HG02840 (cell line): ENCODE data around the gene TMEM238L.

ENCODE experiments used
- ATAC-seq: cut with Tn5 transposase; IDR thresholded peaks from one replicate; pipeline ENCODE4 v1.9.1; 2021; ENCODE audit warnings: mild to moderate bottlenecking, moderate library complexity, moderate number of reproducible peaks; ENCODE audit not compliant: unreplicated experiment, low FRiP score

Gene TMEM238L

DNA sequence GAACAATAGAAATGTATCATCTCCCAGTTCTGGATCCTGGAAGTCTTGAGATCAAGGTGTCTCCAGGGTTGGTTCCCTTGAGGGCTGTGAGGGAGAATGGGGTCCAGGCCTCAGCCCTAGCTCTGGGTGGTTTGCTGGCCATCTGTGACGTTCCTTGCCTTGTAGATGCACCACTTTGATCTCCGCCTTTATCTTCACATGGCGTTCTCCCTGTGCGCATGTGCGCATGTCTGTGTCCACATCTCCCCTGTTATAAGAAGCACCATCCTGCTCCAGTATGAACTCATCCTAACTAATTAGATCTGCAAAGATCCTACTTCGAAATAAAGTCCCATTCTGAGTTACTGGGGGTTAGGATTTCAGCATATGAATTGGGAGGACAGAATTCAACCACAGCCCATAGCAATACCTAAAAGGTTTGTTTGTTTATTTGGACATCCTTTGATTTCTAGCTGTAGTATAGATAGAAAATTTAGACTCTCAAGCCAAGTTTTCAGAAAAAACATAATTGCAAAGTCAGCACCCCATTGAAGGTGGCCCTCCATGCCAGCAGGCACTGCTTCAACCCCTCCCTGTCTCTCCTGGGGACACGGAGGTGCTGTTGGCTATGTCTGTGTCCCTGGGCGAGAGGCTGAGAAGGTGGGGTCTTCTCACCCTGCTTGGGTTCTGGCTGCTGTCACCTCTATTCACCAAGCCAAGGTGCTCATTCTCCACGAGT is 2.8 kb upstream of the TMEM238L start:
- ATAC-seq = no peak

DNA sequence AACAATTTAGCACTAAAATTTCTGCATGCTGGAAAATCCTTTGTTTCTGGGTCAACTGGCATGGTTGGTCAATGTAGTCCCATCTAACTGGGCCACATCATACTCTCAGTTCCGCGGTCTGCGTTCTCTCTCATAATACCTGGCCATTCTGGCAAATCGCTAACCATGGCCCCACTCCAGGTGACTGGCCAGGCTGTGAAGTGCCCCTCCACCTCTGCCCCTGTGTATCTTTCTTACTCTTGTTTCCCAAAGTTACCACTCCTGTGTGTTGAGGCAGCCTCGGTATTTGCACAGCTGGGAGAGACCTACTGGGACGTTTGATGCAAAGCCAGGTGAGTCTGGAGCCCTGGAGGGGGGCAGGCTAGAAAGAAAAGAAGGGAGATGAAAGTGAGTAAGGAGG is 2.0 kb upstream of the TMEM238L start:
- ATAC-seq = no peak

DNA sequence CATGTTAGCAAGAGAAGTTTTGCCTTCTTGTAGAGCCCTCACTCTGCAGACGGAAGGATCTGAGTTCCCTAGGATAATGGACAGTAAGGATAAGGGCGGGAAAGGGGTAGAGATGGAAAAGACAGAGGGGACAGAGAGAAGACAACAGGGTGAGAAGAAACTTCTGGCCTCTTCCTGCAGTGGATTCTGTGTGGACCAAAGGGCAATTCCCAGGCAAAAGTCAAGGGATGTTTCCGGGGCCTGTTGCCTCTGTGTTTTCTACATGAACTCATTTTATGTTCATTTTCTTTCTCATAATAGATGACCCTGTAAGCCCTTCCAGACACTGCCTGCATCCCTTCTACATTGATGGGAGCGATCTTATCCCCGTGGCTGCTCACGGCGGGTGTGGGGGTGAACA is 647 bp upstream of the TMEM238L start:
- ATAC-seq = no peak

DNA sequence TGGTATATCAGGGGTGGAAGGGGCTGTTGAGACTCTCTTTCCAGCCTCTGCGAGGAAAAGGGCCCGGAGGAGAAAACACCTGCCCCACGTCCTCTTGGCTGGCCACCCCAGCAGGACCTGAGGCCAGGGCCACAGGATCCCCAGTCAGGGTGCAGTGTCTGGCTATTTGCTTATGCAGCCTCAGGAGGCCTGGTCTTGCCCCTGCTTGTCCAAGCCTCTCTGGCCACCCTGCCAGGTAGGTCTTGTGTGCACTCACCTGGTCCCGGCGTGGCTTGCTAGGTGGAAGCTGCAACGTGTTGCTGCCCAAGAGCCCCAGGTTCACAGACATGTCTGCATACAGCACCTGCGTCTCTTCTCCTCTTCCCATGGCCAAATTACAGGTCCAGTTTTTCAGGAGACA is 549 bp downstream of the TMEM238L start:
- no peak for ATAC-seq

DNA sequence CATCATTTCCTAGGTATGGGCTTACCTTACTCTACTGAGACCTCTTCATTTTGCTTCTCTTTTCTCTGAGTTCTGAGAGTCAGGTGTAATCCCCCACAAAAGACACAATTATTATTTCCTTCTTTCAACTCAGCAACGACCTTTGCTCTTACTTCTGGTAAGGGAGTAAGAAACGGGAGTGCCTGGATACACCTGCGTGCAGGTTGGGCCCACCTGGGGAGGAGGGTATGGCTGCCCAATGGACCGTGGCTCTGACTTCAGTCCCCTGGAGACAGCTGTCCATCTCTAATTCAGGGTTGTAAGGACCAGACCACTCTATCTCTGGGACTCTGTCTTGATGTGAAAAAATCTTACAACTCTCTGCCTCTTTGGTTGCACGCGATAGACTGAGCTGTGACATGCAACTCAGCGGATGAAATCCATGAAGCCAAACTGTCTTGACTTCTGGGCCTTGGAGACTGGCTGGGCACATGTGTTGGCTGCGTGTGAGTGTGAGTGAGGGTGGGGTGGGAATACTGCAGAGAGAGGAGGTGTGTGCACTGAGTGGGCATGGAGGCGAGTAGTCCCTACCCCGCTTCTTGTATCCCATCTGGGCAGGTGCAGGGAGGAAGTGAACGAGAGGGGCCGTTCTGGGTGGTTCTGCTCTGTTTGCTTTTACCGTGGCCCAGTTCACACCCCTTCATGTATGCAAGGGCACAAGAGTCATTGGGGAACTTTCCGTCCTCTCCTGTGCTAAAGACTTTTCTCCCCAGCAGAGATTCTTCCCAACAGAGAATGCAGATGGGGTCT is 1.2 kb downstream of the TMEM238L start:
- ATAC-seq = no peak

DNA sequence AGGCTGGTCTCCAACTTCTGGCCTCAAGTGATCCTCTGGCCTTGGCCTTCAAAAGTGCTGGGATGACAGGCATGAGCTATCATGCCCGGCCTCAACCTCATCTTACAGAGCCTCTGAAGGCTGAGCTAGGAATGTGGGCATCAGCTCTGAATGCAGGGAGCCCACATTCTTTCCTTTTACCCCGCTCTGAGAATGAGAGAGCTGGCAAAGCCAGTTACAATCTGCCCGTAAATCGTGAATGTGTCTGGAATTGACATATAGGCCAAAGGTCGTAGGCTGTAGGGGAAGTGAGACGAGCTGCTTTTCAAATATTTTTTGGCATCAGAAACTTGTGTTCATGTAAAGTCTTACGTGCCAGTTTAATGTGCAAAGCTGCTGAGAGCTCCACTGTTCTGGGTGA is 4.5 kb downstream of the TMEM238L start:
- no peak for ATAC-seq

DNA sequence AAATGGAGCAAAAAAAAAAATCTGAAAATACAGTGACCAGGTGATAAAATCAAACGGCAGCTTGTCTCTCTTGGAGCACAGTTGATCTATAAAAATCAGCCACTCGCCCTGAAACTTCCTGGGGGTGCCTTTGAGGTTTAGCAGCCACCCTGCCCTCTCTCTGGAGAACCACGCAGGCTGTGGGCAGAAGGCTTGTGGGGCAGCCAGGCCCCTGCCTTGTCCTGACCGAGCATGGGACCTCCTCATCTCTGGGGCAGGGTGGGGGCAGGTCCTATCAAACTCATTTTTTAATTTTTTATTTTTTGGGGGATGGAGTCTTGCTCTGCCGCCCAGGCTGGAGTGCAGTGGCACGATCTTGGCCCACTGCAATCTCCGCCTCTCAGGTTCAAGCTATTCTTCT is 5.0 kb downstream of the TMEM238L start:
- ATAC-seq = no peak

DNA sequence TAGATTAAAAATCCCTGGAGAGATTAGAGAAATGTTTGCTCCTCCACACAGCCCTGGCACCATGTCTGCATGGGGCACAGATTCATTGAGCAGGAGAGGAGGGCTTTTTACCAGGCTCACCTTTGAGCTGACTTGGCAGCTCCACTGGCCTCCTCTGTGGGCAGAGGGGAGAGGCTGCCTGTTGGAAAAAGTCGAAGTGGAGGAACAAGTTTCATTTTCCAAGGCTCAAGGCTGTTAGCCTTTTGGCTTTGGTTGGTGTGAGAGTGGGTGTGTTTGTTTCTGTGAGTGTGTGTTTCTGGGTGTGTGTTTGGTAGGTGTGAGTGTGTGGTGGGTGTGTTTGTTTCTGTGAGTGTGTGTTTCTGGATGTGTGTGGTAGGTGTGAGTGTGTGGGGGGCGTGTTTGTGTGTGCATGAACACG is 5.6 kb downstream of the TMEM238L start:
- ATAC-seq = no peak

DNA sequence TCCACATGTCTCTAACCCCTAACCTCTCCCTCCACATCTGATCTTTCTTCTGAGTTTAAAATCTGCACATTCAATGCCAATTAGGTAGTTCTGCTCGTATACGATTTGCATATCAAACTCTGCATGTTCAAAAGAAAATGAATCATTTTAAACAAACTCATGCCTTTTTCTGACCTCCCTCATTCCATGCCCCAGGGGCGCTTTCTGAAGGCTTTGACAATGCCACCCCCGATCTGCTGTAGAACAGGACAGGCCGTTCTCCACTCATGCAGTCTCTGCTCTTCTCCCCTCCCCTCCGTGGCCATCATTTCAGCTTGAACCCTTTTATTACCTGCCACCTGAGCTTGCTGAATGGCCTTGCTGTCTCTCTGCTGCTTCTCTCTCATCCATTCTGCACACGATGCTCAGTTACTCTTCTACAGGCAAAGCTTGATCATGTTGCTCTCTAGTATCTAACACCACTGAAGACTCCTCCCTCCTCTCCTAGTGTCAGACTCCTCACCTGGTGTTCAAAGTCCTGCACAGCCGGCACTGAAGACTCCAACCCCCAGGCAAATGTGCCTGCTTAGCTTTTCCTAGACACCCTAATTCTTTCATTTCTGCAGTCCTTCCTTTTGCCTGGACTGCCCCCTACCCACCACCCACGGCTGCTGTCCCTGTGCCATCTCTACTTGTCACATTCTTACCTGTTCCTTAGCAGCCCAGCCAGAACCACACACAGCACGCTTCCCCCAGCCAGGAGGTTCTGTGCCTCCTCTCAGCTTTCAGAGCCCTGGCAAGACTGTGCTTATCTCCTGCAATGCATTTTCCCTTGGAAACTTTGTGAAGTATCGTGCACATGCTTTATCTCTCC is 6.2 kb downstream of the TMEM238L start:
- no peak for ATAC-seq

DNA sequence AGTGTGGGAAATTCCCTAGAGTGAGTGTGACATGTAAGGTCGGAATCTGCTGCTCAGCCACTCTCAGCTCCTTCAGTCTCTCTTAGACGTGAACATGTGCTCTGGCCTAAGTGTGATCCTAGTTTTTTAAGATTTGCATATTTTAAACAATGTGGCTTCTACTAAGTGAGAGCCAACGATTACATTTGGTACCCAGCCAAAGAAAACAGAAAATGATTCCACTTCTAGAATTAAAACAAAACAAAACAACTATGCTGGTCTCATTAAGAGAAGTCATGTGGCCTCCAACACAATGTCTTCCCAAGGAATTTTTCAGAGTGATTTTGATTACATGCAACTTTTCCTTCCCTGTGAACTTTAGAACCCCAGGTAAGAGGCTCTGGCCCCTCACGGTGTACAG is 10.1 kb downstream of the TMEM238L start:
- no peak for ATAC-seq

DNA sequence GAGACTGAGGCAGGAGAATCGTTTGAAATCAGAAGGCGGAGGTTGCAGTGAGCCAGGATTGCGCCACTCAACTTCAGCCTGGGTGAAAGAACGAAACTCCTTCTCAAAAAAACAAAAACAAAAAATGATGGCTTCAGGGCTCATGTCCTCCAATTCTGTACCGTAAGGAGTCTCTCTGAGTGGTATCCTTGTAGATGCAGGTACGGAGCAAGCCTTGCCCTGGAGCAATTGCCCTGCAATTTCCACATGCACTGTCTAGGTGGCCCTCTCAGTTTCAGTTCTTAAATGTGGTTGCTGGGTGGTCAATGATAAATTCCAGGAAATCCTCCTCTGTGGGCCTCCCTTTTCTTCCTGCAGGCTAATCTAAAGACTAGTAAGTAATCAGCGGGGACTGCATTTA is 10.6 kb downstream of the TMEM238L start:
- ATAC-seq = no peak

DNA sequence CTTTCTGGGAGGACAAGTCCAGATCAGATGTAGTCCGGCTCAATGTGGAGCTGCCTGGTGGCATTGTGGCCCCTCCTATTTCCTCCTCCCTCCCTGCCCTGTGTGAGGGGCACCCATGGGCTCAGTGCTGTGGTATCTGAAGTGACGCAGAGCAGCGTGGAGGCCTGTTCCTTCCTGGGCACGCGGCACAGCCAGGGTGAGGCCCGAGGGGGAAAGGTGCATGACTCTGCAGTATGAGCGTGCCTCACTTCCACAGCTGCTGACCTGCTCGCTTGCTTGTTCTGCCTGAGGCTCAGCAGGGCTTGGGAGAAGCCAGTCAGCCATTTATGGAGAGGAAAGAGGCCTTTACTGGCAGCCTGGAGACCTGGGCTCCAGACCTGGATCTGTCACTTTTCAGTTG is 11.7 kb downstream of the TMEM238L start:
- ATAC-seq = no peak

DNA sequence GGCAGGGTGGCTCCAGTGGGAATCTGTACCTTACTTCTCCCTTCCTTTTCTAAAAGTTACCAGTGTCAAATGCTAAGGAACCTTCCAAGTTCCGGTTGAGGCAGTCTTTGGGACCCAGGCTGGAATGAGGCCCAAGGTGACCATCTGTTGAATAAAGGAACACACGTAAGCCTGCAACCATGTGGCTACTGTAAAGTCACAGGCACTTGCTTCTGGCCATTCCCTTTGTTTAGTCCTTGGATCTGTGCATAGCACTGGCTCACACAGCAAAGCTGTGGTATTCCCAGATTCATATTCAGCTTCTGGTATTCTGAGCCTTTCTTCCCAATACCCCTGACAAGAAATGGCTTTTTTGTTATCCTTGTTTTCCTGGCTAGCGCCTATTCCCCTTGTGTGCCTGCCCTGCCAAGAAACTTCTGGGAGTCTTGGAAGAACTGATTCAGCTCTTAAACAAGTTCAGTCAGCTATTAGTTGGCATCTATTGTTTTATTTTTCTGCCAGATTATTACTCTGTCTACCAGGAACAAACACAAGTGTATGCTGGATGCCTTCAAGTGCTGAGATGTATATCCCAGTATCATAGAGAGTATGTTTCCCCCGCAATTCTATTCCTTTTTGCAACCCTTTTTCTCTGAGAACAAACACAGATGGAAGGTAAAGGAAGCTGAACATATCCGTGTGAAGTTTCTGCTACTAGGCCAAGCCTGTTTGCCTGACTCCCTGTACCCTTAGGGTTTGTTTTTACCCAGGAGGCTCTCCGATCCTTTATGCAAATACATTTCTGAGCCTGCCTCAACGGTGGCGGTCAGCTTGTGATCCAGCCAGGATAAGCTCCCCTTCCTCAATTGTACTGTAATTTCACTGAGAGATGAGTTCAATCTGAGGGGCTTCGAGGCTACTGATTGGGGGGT is 13.2 kb downstream of the TMEM238L start:
- ATAC-seq = no peak

DNA sequence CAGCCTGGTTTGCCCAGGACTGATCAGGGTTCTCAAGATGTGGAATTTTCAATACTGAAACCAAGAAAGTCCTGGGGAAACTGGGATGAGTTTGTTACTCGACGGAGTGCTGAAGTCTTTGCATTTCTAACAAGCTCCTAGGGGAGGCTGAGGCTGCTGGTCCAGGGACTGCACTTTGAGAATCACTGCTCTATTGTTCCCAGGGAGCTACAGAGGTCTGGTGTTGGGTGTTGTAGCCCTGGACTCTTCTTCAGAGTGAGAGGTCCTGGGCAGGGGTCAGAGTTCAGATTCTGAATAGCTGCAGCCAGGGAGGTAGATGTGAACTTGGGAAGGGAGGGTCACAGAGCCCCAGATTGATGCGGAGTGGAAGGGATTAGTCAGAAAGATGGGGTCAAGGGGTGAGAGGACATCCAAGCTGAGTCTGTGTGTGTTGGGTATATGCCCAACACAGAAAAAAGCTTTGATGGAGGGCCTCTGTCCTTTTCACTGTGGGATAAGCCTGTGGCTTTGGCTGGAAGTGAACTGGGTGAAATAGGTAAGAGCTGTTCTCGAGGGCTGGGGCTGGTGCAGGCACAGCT is 14.1 kb downstream of the TMEM238L start:
- ATAC-seq = no peak

DNA sequence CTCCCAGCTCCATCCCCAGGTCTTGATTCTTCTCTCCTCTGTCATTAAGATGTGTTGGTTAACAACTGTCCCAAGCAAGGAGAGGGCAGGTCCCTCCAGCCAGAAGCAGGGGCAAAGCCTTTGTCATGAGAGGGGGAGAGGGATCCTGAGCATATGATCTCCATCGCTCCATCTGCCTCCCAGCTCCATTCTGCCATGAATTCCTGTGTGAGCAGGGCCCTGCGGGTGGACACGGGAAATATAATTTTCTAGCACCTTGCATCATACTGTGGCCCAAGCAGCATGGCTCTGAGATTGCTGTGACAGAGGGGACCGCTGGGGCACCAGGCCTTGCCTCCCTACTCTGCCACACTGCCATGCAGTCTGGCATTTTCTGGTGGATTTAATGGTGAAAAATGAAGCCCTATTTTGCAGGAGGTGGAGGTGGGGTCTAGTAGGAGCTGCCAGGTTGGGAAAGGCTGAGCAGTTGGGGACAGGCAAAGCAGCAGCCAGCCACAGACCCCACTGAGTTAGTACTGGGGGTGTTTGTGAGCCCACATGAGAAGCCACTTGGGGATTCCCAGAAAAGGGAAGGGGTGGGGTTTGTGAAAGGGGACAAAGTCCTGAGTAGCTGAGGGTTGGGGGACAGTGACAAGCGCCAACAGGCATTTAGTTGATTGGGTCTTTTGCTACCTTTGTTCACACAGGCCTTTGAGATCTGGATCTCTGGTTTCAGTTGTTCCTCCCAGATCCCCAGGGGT is 16.4 kb downstream of the TMEM238L start:
- ATAC-seq = no peak

DNA sequence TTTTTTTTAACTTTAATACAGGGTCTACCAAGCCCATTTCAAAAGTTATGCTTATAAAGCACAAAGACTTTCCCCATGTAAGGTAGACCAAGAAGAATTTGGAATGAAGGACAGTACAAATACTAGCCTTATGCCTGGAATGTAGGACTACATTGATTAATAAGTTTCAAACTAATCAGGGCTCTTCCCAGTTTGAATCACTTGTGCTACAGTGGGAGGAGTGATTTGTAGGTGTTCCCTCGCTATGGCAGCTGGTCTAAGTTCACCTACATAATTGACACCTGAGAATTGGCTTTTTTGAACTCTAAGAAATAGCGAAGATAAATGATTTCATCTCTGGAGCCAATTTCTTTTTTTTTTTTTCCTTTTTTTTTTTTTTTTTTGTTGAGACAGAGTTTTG is 18.6 kb downstream of the TMEM238L start:
- no peak for ATAC-seq

DNA sequence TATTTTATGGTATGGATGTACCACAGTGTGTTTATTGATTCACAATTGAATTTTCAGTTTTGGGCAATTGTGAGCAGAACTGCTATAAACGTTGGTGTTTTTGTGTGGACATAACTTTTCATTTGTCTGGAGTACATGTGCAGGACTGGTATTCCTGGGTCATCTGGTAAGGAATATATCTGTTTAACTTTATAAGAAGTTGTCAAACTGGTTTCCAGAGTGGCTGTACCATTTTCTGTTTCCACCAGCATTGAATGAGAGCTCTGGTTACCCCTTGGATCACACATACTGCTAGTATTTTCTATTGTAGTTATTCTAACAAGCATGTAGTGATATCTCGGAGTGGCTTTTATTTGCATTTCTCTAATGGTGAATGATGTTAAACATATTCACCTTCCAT is 24.3 kb downstream of the TMEM238L start:
- ATAC-seq = no peak

DNA sequence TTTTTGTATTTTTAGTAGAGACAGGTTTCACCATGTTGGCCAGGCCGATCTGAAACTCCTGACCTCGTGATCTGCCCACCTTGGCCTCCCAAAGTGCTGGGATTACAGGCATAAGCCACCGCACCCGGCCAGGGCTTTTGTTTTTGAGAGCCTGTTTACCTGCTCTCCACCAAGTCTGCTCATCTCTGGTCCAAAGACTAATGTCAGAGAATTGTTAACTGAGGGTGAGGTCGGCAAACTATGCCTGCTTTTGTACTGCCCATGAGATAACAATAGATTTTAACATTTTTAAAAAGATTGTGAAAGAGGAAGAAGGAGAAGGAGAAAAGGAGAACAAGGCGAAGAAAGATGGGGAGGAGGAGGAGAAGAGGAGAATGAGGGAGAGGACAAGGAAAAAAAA is 26.0 kb downstream of the TMEM238L start:
- no peak for ATAC-seq

DNA sequence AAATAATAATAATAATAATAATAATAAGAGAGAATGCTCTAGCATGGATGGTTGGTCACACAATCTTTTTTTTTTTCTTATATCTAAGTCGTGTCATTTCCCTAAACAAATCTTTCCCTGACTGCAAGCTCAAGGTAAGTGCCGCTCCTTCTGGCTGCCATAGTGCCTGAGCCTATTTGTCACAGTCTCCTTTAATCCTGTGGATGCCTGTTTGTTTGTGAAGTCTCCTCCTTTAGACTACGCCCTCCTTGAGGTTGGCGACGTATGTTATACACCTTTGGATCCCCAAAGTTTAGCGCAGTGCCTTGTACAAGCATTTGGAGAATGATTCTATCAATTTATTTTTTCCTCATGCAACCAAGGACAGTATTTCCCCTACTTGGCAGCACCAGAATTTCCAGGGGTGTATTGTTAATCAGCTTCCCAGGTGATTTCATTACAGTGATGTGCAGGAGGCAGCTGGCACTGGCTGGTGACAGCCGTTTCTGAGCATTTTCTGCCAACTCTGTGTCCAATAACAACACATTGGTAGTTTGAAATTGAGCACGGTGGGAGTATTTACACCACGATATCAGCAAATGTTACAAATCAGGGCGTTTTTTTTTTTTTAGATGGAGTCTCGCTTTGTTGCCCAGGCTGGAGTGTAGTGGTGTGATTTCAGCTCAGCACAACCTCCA is 26.6 kb downstream of the TMEM238L start:
- ATAC-seq = no peak
